ENCODE measurements around the gene ALKBH4.

DNA sequence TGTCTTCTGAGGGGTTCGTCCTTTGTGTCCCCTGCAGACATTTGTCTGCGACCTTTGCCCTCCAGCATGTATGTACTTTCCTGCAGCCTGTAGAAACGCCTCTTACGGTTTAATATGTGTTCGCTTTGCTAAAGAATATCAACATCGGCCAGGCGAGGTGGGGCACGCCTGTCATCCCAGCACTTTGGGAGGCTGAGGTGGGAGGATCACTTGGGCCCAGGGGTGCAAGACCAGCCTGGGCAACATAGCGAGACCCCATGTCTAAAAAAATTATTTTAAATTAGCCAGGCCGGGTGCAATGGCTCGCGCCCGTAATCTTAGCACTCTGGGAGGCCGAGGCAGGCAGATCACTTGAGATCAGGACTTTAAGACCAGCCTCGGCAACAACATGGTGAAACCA lies 15.5 kb downstream of the ALKBH4 start:
- TF ChIP-seq, protein P1, sequence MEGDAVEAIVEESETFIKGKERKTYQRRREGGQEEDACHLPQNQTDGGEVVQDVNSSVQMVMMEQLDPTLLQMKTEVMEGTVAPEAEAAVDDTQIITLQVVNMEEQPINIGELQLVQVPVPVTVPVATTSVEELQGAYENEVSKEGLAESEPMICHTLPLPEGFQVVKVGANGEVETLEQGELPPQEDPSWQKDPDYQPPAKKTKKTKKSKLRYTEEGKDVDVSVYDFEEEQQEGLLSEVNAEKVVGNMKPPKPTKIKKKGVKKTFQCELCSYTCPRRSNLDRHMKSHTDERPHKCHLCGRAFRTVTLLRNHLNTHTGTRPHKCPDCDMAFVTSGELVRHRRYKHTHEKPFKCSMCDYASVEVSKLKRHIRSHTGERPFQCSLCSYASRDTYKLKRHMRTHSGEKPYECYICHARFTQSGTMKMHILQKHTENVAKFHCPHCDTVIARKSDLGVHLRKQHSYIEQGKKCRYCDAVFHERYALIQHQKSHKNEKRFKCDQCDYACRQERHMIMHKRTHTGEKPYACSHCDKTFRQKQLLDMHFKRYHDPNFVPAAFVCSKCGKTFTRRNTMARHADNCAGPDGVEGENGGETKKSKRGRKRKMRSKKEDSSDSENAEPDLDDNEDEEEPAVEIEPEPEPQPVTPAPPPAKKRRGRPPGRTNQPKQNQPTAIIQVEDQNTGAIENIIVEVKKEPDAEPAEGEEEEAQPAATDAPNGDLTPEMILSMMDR (IDR thresholded peaks at IDR 0.05; ENCODE audit: extremely low read depth in 1 of 2, insufficient read depth in 1 of 2, low read depth in 1 of 2, low read length in 2 of 2): no peak
- TF ChIP-seq POLR2A (IDR thresholded peaks at IDR 0.05; ENCODE audit: low read depth, low read length) (no peak), EZH2 (IDR thresholded peaks at IDR 0.05; ENCODE audit: borderline replicate concordance, low read depth, low read length, severe bottlenecking) (no peak), POLR2AphosphoS5 (IDR thresholded peaks at IDR 0.05; ENCODE audit: insufficient read depth, low read depth, low read length) (no peak), JUN (IDR thresholded peaks at IDR 0.05; ENCODE audit: borderline replicate concordance, insufficient read depth, insufficient read length, low read depth) (no peak)

All from endothelial cell of umbilical vein (primary cell).